GM18511 (cell line): Measurements from ENCODE around the gene AVL9.
"Not testable (repeated sequence)": the region's sequence is repeated elsewhere in the genome, so short reads cannot be mapped to it uniquely, and the experiment has no call there.

Experiments
- ATAC-seq: cut with Tn5 transposase; IDR thresholded peaks from one replicate; pipeline ENCODE4 v1.9.1; 2021; ENCODE audit warnings: mild to moderate bottlenecking, moderate library complexity; ENCODE audit not compliant: unreplicated experiment

Gene AVL9

DNA sequence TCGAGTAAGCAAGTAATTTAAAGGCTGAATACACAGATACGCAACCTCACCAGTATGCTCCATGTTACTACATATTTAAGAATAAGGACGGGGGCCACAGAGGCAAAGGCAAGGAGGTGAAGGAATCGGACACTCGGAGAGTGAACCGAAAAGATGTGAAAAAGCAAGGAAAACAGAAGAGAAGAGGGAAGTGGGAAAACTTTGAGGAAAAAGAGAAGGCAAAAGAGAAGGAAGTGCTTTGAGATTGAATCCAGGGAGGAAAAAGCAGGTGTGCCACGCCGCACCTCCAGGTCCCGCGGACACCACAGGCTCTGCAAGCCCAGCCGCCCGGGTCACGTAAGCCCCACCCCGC is 367 bp upstream of the AVL9 start:
- peak; percentile 9 for ATAC-seq

DNA sequence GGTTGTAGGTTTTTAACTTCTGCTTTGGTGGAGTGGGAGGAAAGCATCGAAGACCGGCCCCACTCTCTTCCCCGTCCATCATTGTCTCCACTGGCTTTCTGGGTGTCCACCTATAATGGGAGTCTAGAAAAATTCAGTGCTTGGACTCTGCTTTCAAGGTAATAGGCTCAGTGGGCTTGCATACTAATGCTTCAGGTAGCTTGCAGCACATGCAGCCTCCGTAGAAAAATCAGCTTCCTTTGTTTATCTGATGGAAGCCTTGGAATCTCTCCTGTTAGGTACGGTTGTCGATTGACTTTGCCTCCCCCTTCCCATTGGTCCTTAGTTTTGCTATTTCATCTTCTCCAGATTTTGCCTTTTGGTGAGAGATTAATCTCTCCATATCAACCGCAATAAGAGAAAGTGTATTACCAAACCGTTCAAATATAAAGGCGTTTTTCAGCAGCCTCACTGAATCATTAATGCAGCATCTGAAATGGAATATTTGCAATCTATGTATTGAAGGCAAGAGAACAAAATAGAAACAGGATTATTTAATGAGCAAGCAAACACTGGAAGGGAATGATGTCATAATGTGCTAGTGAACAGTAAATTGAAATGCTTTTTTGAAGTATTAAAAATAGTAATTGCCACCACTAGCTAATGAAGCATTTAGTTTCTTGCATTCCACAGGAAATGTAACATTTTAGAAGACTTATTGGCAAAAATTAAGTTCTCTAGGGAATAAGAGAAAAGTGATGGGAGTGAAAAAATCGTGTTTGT is 944 bp downstream of the AVL9 start:
- no peak for ATAC-seq

DNA sequence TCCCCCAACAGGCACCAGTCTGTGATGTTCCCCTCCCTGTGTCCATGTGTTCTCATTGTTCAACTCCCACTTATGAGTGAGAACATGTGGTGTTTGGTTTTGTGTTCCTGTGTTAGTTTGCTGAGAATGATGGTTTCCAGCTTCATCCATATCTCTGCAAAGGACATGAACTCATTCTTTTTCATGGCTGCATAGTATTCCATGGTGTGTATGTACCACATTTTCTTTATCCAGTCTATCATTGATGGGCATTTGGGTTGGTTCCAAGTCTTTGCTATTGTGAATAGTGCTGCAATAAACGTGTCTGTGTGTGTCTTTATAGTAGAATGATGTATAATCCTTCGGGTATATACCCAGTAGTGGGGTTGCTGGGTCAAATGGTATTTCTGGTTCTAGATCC is 4.5 kb downstream of the AVL9 start:
- ATAC-seq = not testable (repeated sequence)

GRCh38 chr7:32500216-32500615 is 4.9 kb downstream of the AVL9 start:
- not testable (repeated sequence) for ATAC-seq

DNA sequence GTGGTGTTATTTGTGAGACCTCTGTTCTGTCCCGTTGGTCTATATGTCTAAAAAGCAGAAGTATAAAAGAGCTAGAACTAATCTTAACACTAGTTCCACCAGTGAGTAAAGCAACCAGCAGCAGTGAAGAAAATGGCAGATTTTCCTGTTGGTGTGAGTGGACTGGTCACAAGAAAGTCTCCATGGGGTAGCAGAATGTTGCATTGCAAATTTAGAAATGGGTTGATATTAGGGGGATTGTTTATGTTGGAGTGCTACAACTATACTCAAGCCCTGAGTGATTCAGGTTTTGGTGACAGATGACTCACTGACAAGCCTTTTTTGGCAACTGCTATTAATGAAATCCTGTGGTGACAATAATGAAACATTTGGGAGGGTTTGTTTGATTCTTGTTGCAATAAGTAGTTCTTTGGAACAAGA is 5.6 kb downstream of the AVL9 start:
- peak; percentile 80 for ATAC-seq

DNA sequence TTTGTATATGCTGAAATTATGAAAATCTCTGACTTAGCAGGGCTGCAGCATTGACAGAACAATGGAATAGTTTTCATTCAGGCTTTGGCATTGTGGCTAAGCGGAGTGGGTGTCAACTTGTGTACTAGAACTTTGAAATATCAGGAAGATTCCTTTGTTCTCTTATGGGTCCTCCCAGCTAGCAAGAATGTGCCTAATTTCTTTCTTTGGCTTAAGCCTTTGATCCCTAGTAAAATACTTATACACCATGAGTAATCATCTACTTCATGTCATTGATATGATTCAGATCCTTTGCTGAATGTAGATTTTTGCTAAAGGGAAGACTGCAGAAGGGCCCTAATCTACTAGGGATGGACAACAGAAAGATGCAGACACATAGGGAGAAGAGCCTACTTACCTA is 6.2 kb downstream of the AVL9 start:
- ATAC-seq = no peak

GRCh38 chr7:32502728-32503127 is 7.4 kb downstream of the AVL9 start:
- no peak for ATAC-seq

- ATAC-seq = peak; percentile 55
Measured at GRCh38 chr7:32506266-32507054, 11.2 kb downstream of the AVL9 start.

- ATAC-seq = no peak
Measured at GRCh38 chr7:32507414-32507813, 12.1 kb downstream of the AVL9 start.

GRCh38 chr7:32511791-32512190 is 16.5 kb downstream of the AVL9 start:
- ATAC-seq = no peak

DNA sequence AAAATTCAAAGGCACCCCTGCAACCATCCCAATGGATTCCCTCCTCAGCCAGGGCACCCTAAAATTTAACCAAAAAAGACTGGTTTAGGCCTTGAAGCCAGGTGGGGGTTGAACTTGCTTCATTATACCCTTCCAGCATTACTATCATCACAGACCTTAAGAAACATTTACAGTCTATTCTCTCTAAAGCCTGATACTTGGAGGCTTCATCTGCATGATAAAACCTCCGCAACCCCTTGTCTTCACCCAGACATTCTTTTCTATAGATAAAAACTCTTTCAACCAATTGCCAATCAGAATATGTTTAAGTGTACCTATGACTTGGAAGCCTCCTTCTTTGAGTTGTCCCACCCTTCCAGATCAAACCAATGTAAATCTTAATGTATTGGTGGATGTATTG is 17.9 kb downstream of the AVL9 start:
- ATAC-seq = no peak

GRCh38 chr7:32515890-32516550 is 20.7 kb downstream of the AVL9 start:
- ATAC-seq = peak; percentile 87

DNA sequence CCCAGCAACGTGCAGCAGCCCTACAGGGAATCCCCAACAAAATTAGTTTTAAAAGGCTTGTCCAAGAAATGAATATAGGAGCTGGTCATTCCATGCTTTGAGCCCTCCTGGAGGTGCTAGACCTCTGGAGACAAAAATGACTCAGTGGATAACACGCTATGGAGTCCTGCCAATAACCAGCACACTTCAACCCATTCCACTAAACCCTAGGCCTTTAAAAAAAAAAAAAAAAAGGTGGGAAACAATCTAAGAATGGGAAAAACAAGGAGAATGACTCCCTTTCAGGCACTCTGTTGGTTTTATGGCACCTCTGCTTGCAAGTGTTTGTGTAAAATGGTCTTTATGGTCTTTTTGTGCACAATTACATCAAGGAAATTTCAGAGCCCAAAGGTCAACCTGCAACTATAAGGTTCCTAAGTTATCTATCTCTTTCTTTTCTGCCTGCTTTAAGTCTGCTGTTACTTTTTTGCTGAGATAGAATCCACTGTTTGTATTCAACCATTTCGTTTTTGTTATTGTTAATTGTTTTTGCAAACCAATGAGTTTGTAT is 21.3 kb downstream of the AVL9 start:
- ATAC-seq = peak; percentile 10

DNA sequence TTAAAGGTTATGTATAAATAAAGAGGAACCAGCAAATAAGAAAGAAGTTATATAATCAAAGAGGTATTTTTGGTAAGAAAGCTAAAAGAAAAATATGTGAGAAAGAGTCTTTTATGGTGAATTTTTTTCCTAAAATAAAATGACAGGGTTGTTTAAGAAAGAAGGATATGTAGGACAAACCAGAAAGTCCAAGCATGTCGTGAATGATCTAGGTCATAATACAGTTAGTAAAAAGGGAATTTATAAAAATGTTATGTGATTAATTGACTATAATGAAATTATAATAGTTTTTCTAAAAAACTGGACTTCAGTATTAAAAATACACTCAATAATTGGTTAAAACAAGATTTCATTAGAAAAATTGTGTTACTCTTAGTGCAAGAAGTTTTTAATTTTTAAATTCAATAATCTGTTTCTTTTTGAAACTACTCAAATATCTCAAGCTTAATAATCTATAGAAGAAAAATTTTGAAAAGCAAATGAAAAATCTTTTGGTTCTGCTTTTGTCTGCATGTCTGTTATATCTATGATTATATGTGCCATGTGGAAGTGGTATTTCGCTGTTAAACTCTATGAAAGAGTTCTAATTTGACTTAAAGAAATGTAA is 23.3 kb downstream of the AVL9 start:
- ATAC-seq = no peak

DNA sequence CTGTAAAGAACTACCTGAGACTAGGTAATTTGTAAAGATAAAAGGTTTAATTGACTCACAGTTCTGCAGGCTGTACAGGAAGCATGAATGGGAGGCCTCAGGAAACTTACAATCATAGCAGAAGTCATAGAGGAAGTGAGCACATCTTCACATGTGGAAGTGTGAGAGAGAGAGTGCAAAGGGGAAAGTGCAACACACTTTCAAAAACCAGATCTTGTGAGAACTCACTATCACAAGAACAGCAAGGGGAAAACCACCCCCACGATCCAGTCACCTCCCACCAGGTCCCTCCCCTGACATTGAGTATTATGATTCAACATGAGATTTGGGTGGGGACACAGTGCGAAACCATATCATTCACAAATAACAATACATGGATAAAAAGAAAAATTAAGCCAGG is 24.5 kb downstream of the AVL9 start:
- ATAC-seq = no peak

- ATAC-seq = no peak
Measured at GRCh38 chr7:32522746-32523530, 27.6 kb downstream of the AVL9 start.

DNA sequence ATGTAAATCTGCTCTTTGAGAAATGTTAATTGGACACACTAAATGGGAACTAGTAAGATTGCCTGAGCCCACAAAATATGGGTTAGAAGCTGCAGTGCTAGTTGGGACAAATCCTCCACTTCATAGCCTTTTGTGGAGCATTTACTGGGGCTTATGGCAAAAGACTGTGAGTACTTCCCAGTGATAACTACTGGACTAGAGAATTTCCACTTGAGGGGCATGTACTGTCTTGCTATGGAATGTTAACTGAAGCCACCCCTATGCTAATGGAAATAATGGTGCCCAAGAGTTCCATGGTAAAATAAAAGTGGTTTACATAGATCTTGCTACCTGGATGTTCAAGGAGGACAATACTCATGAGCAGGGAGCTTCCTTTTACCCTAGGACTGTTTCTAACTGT is 29.3 kb downstream of the AVL9 start:
- ATAC-seq = no peak

- no peak for ATAC-seq
Measured at GRCh38 chr7:32525839-32526238, 30.6 kb downstream of the AVL9 start.

DNA sequence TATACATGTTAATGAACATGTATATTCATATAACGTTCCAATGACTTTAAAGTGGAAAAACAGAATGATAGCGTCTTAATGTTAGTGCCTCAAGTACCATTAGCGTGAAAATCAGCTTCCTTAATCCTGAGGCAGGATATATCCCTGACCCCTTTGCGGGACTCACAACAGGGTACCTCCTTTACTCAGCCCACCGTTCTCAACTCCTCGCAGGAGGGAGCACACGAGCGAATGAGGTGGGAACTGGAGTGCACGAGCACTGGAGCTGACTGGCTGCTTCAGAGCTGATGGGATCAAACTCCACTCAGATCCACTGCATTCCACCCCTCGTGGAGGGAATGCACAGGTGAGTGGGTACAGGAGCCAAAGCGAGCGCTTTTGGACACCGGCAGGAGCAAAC is 36.1 kb downstream of the AVL9 start:
- ATAC-seq = no peak

- ATAC-seq = no peak
Measured at GRCh38 chr7:32532086-32532485, 36.8 kb downstream of the AVL9 start.
